Smooth muscle cell of the brain vasculature (primary cell): ENCODE results near the gene CCDC116.

Source experiments
- DNase-seq: peaks from one replicate; pipeline ENCODE4 v3.0.0-alpha.2; 2012; ENCODE audit warnings: low read depth, low spot score

CCDC116 gene

GRCh38 chr22:21681566-21682370 is 49.2 kb downstream of the CCDC116 start:
- no peak for DNase-seq

- no peak for DNase-seq
Measured at GRCh38 chr22:21682385-21683175, 50.0 kb downstream of the CCDC116 start.

GRCh38 chr22:21683401-21683811 is 50.8 kb downstream of the CCDC116 start:
- DNase-seq, result no peak

GRCh38 chr22:21684492-21685163 is 52.1 kb downstream of the CCDC116 start:
- no peak for DNase-seq

GRCh38 chr22:21685164-21685513 is 52.6 kb downstream of the CCDC116 start:
- DNase-seq, result no peak

GRCh38 chr22:21686193-21686608 is 53.6 kb downstream of the CCDC116 start:
- DNase-seq, result no peak
